HG03045 (cell line): ENCODE results near the gene PRM2.
A peak's percentile ranks its signal among the peaks of the same experiment; 100 is the strongest.

Experiments
- ATAC-seq: cut with Tn5 transposase; IDR thresholded peaks from one replicate; pipeline ENCODE4 v1.9.1; 2021; ENCODE audit warnings: mild to moderate bottlenecking, moderate library complexity; ENCODE audit not compliant: unreplicated experiment

PRM2 gene

GRCh38 chr16:11264155-11264832 is 12.0 kb downstream of the PRM2 start:
- no peak for ATAC-seq

- ATAC-seq: no peak
Observed at GRCh38 chr16:11263737-11264136, 12.5 kb downstream of the PRM2 start.

- ATAC-seq: no peak
Observed at GRCh38 chr16:11262915-11263314, 13.4 kb downstream of the PRM2 start.

- ATAC-seq: no peak
Observed at GRCh38 chr16:11260596-11260966, 15.7 kb downstream of the PRM2 start.

- ATAC-seq: no peak
Observed at GRCh38 chr16:11259655-11260595, 16.4 kb downstream of the PRM2 start.

GRCh38 chr16:11258553-11259492 is 17.5 kb downstream of the PRM2 start:
- no peak for ATAC-seq

- ATAC-seq: no peak
Observed at GRCh38 chr16:11257131-11257938, 18.9 kb downstream of the PRM2 start.

- no peak for ATAC-seq
Observed at GRCh38 chr16:11256661-11257130, 19.6 kb downstream of the PRM2 start.

GRCh38 chr16:11255737-11256660 is 20.3 kb downstream of the PRM2 start, which contains the start of gene SOCS1:
Gene SOCS1, minus strand, starts transcription at chr16:11256204. Its CDS starts 726 bp downstream, at chr16:11255478.
- peak; percentile 56 for ATAC-seq

GRCh38 chr16:11254913-11255736 is 21.2 kb downstream of the PRM2 start:
- ATAC-seq: peak; percentile 4

GRCh38 chr16:11253995-11254912 is 22.0 kb downstream of the PRM2 start:
- ATAC-seq: no peak

GRCh38 chr16:11253009-11253994 is 23.0 kb downstream of the PRM2 start:
- ATAC-seq: no peak

- no peak for ATAC-seq
Observed at GRCh38 chr16:11252482-11252931, 23.8 kb downstream of the PRM2 start.

- no peak for ATAC-seq
Observed at GRCh38 chr16:11251525-11252481, 24.5 kb downstream of the PRM2 start.
